HEK293 (cell line): ENCODE measurements around the gene BCL7A.

Experiments used
- FEZF1 ChIP-seq: fragments of 450-650 bp; formaldehyde crosslinking; IDR thresholded peaks from 2 replicates; pipeline ENCODE4 v1.5.1; 2016; ENCODE audit warnings: missing biosample characterization, missing genetic modification characterization
- GFI1B ChIP-seq: fragments of 450-650 bp; formaldehyde crosslinking; IDR thresholded peaks from 2 replicates; pipeline ENCODE4 v1.5.1; 2016; ENCODE audit warnings: missing biosample characterization, missing genetic modification characterization
- GLI4 ChIP-seq: fragments of 450-650 bp; formaldehyde crosslinking; IDR thresholded peaks from 2 replicates; pipeline ENCODE4 v1.5.1; 2016; ENCODE audit warnings: missing biosample characterization, missing genetic modification characterization
- GLIS1 ChIP-seq: fragments of 450-650 bp; formaldehyde crosslinking; IDR thresholded peaks from 2 replicates; pipeline ENCODE4 v1.5.1; 2016; ENCODE audit warnings: missing biosample characterization, missing genetic modification characterization
- KLF1 ChIP-seq: fragments of 450-650 bp; formaldehyde crosslinking; IDR thresholded peaks from 2 replicates; pipeline ENCODE4 v1.5.1; 2016; ENCODE audit warnings: missing biosample characterization, missing genetic modification characterization
- MEIS1 ChIP-seq: sonication (generic); formaldehyde crosslinking; IDR thresholded peaks from 2 replicates; pipeline ENCODE4 v1.8.1; 2022; ENCODE audit warnings: missing genetic modification reagents, mild to moderate bottlenecking, borderline replicate concordance
- MYNN ChIP-seq: fragments of 450-650 bp; formaldehyde crosslinking; IDR thresholded peaks from 2 replicates; pipeline ENCODE4 v1.5.1; 2016; ENCODE audit warnings: missing biosample characterization, missing genetic modification characterization, borderline replicate concordance
- OVOL3 ChIP-seq: fragments of 450-650 bp; formaldehyde crosslinking; IDR thresholded peaks from 2 replicates; pipeline ENCODE4 v1.5.1; 2016; ENCODE audit warnings: missing biosample characterization, missing genetic modification characterization
- REPIN1 ChIP-seq: fragments of 450-650 bp; formaldehyde crosslinking; IDR thresholded peaks from 2 replicates; pipeline ENCODE4 v1.5.1; 2017; ENCODE audit warnings: missing biosample characterization, missing genetic modification characterization, low read depth
- SP2 ChIP-seq: fragments of 450-650 bp; formaldehyde crosslinking; IDR thresholded peaks from 2 replicates; pipeline ENCODE4 v1.5.1; 2016; ENCODE audit warnings: missing biosample characterization, missing genetic modification characterization
- SP7 ChIP-seq: fragments of 450-650 bp; formaldehyde crosslinking; IDR thresholded peaks from 2 replicates; pipeline ENCODE4 v1.5.1; 2016; ENCODE audit warnings: missing biosample characterization, missing genetic modification characterization
- TSHZ1 ChIP-seq: fragments of 450-650 bp; formaldehyde crosslinking; IDR thresholded peaks from 2 replicates; pipeline ENCODE4 v1.5.1; 2016; ENCODE audit warnings: missing biosample characterization, missing genetic modification characterization, borderline replicate concordance
- ZEB2 ChIP-seq: fragments of 450-650 bp; formaldehyde crosslinking; IDR thresholded peaks from 2 replicates; pipeline ENCODE4 v1.5.1; 2016; ENCODE audit warnings: missing biosample characterization, missing genetic modification characterization
- ZFP37 ChIP-seq: fragments of 450-650 bp; formaldehyde crosslinking; IDR thresholded peaks from 2 replicates; pipeline ENCODE4 v1.5.1; 2016; ENCODE audit warnings: missing biosample characterization, missing genetic modification characterization
- ZFP69B ChIP-seq: fragments of 450-650 bp; formaldehyde crosslinking; IDR thresholded peaks from 2 replicates; pipeline ENCODE4 v1.5.1; 2016; ENCODE audit warnings: missing biosample characterization, missing genetic modification characterization
- ZIC2 ChIP-seq: fragments of 450-650 bp; formaldehyde crosslinking; IDR thresholded peaks from 2 replicates; pipeline ENCODE4 v1.5.1; 2016; ENCODE audit warnings: missing biosample characterization, missing genetic modification characterization
- ZNF114 ChIP-seq: fragments of 450-650 bp; formaldehyde crosslinking; IDR thresholded peaks from 2 replicates; pipeline ENCODE4 v1.5.0; 2017; ENCODE audit warnings: missing biosample characterization, missing genetic modification characterization
- ZNF140 ChIP-seq: fragments of 450-650 bp; formaldehyde crosslinking; IDR thresholded peaks from 2 replicates; pipeline ENCODE4 v1.5.1; 2016; ENCODE audit warnings: missing biosample characterization, missing genetic modification characterization
- ZNF169 ChIP-seq: fragments of 450-650 bp; formaldehyde crosslinking; IDR thresholded peaks from 2 replicates; pipeline ENCODE4 v1.5.1; 2016; ENCODE audit warnings: missing biosample characterization, missing genetic modification characterization
- ZNF174 ChIP-seq: fragments of 450-650 bp; formaldehyde crosslinking; IDR thresholded peaks from 2 replicates; pipeline ENCODE4 v1.5.0; 2017; ENCODE audit warnings: missing biosample characterization, mild to moderate bottlenecking, missing genetic modification characterization
- ZNF2 ChIP-seq: fragments of 450-650 bp; formaldehyde crosslinking; IDR thresholded peaks from 2 replicates; pipeline ENCODE4 v1.5.1; 2016; ENCODE audit warnings: missing biosample characterization, missing genetic modification characterization
- ZNF23 ChIP-seq: fragments of 450-650 bp; formaldehyde crosslinking; IDR thresholded peaks from 2 replicates; pipeline ENCODE4 v1.5.1; 2016; ENCODE audit warnings: missing biosample characterization, missing genetic modification characterization, borderline replicate concordance
- ZNF37A ChIP-seq: fragments of 450-650 bp; IDR thresholded peaks from 2 replicates; pipeline ENCODE4 v1.5.1; 2018; ENCODE audit warnings: missing biosample characterization, missing genetic modification characterization
- ZNF510 ChIP-seq: fragments of 450-650 bp; formaldehyde crosslinking; IDR thresholded peaks from 2 replicates; pipeline ENCODE4 v1.5.1; 2018; ENCODE audit warnings: mild to moderate bottlenecking, missing genetic modification characterization, missing biosample characterization; ENCODE audit not compliant: insufficient replicate concordance
- ZNF521 ChIP-seq: fragments of 450-650 bp; formaldehyde crosslinking; IDR thresholded peaks from 2 replicates; pipeline ENCODE4 v1.5.1; 2017; ENCODE audit warnings: missing biosample characterization, mild to moderate bottlenecking, missing genetic modification characterization
- ZNF560 ChIP-seq: fragments of 450-650 bp; formaldehyde crosslinking; IDR thresholded peaks from 2 replicates; pipeline ENCODE4 v1.5.1; 2017; ENCODE audit warnings: missing biosample characterization, missing genetic modification characterization, borderline replicate concordance
- ZNF626 ChIP-seq: fragments of 450-650 bp; sonication (Bioruptor Pico); formaldehyde crosslinking; IDR thresholded peaks from 2 replicates; pipeline ENCODE4 v1.5.1; 2018; ENCODE audit warnings: missing biosample characterization, missing genetic modification characterization, inconsistent platforms
- ZNF629 ChIP-seq: fragments of 450-650 bp; formaldehyde crosslinking; IDR thresholded peaks from 2 replicates; pipeline ENCODE4 v1.5.1; 2017; ENCODE audit warnings: missing biosample characterization, missing genetic modification characterization
- ZNF658 ChIP-seq: fragments of 450-650 bp; formaldehyde crosslinking; IDR thresholded peaks from 2 replicates; pipeline ENCODE4; 2016; ENCODE audit warnings: missing biosample characterization, missing genetic modification characterization
- ZNF664 ChIP-seq: fragments of 450-650 bp; formaldehyde crosslinking; IDR thresholded peaks from 2 replicates; pipeline ENCODE4 v1.5.1; 2016; ENCODE audit warnings: missing biosample characterization, missing genetic modification characterization
- ZNF76 ChIP-seq: fragments of 450-650 bp; formaldehyde crosslinking; IDR thresholded peaks from 2 replicates; pipeline ENCODE4; 2016; ENCODE audit warnings: low read depth, missing biosample characterization, missing genetic modification characterization, borderline replicate concordance
- ZNF777 ChIP-seq: fragments of 450-650 bp; formaldehyde crosslinking; IDR thresholded peaks from 2 replicates; pipeline ENCODE4 v1.5.1; 2017; ENCODE audit warnings: missing biosample characterization, missing genetic modification characterization, borderline replicate concordance
- ZNF843 ChIP-seq: fragments of 450-650 bp; formaldehyde crosslinking; IDR thresholded peaks from 2 replicates; pipeline ENCODE4 v1.5.1; 2016; ENCODE audit warnings: missing biosample characterization, missing genetic modification characterization
- TF ChIP-seq, protein P1 (sequence below): fragments of 450-650 bp; formaldehyde crosslinking; IDR thresholded peaks from 2 replicates; pipeline ENCODE4 v1.5.1; 2016; ENCODE audit warnings: missing biosample characterization, missing genetic modification characterization
- TF ChIP-seq, protein P2 (sequence below): fragments of 450-650 bp; formaldehyde crosslinking; IDR thresholded peaks from 2 replicates; pipeline ENCODE4 v1.5.1; 2016; ENCODE audit warnings: missing biosample characterization, missing genetic modification characterization
- TF ChIP-seq, protein P3 (sequence below): fragments of 450-650 bp; formaldehyde crosslinking; IDR thresholded peaks from 2 replicates; pipeline ENCODE4 v1.5.1; 2016; ENCODE audit warnings: missing biosample characterization, missing genetic modification characterization

The BCL7A gene

DNA sequence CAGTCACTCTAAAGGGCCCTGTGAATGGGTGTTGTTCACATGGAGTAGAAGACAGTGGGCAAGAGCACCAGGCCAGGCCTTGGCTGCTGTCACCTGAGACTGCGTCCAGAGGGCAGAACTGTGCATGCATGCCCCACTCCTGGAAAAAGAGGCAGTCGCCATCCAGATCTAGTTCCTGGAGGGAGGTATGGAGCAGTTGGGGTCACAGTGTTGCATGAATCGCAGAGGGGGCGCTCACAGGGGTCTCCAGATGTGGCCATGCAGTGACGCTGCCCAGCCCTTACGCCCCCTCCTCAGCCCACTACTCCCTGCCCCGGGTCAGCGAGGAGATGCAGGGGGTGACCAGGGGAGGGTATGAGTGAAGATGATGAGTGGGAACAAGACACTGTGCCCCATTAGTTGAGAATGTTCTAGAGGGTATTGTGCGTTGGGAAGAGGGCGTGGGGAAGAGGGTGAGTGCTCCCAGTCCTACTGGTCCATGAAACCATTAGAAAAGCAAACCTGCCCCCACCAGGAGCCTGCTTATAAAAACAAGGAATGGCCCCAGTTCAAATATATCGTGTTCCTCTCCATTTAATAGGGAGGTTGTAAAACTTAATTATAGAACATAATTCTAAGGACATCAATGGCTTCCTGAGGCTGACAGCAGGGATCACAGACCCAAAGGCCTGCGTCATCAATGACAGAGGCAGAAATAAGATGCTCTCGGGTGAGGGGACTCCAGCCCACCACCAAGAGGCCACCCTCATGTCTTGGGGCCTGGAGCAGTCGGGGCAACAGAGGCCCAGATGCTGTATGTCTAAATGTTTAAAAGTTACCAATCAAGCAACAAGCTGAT is 32.2 kb upstream of the BCL7A start (continued):
- TF ChIP-seq ZNF777 (tag by site-specific recombination) (no peak), ZNF2 (tag by site-specific recombination) (no peak), ZIC2 (tag by site-specific recombination) (peak; percentile 71), ZNF521 (tag by site-specific recombination) (no peak), ZNF629 (tag by site-specific recombination) (peak; percentile 83), ZNF140 (no peak), TSHZ1 (no peak), SP2 (tag by site-specific recombination) (no peak), ZFP69B (tag by site-specific recombination) (peak; percentile 12; the same call in 1 of the 2 replicates), ZNF37A (tag by site-specific recombination) (no peak), ZNF169 (tag by site-specific recombination) (no peak), MYNN (tag by site-specific recombination) (no peak), ZNF23 (no peak), ZFP37 (tag by site-specific recombination) (no peak), ZNF114 (no peak), KLF1 (no peak), ZNF658 (no peak), ZNF664 (tag by site-specific recombination) (peak; percentile 18; the same call in 1 of the 2 replicates), GFI1B (tag by site-specific recombination) (no peak), ZNF560 (tag by site-specific recombination) (no peak), OVOL3 (tag by site-specific recombination) (peak; percentile 58), ZNF626 (no peak), ZNF76 (no peak), ZNF174 (no peak), GLIS1 (tag by site-specific recombination) (peak; percentile 73), ZNF843 (peak; percentile 92), ZNF510 (tag by site-specific recombination) (no peak), REPIN1 (tag by site-specific recombination) (no peak), GLI4 (tag by site-specific recombination) (no peak), SP7 (peak; percentile 90), ZEB2 (tag by site-specific recombination) (peak; percentile 75), MEIS1 (CRISPR knock-in tag) (no peak), FEZF1 (tag by site-specific recombination) (peak; percentile 82)
- TF ChIP-seq, protein P1, sequence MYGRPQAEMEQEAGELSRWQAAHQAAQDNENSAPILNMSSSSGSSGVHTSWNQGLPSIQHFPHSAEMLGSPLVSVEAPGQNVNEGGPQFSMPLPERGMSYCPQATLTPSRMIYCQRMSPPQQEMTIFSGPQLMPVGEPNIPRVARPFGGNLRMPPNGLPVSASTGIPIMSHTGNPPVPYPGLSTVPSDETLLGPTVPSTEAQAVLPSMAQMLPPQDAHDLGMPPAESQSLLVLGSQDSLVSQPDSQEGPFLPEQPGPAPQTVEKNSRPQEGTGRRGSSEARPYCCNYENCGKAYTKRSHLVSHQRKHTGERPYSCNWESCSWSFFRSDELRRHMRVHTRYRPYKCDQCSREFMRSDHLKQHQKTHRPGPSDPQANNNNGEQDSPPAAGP (tag by site-specific recombination): no peak
- TF ChIP-seq, protein P2, sequence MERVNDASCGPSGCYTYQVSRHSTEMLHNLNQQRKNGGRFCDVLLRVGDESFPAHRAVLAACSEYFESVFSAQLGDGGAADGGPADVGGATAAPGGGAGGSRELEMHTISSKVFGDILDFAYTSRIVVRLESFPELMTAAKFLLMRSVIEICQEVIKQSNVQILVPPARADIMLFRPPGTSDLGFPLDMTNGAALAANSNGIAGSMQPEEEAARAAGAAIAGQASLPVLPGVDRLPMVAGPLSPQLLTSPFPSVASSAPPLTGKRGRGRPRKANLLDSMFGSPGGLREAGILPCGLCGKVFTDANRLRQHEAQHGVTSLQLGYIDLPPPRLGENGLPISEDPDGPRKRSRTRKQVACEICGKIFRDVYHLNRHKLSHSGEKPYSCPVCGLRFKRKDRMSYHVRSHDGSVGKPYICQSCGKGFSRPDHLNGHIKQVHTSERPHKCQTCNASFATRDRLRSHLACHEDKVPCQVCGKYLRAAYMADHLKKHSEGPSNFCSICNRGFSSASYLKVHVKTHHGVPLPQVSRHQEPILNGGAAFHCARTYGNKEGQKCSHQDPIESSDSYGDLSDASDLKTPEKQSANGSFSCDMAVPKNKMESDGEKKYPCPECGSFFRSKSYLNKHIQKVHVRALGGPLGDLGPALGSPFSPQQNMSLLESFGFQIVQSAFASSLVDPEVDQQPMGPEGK: peak; percentile 57
- TF ChIP-seq, protein P3, sequence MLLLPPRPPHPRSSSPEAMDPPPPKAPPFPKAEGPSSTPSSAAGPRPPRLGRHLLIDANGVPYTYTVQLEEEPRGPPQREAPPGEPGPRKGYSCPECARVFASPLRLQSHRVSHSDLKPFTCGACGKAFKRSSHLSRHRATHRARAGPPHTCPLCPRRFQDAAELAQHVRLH (tag by site-specific recombination): 0 out of 2 replicates have a peak, but pooled peaks have one; percentile 16
